Dermis blood vessel endothelial cell (primary cell): ENCODE results near the gene PPP1R14C. TPM values are rescaled to one million over a fixed set of nuclear protein-coding genes. Genes with fewer than 3 reads are reported as not detected.
"Not testable (repeated sequence)": the region's sequence is repeated elsewhere in the genome, so short reads cannot be mapped to it uniquely, and the experiment has no call there.

ENCODE experiments used
- DNase-seq: peaks from one replicate; pipeline ENCODE4 v3.0.0; 2010
- total RNA-seq: library from RNA; depleted of rRNA; stranded (reverse); fragments of >200 nt; gene quantifications from 2 replicates; pipeline ENCODE4 v1.2.3, GENCODE V29; 2014

PPP1R14C gene
- total RNA-seq, result not detected in 2 replicates

- no peak for DNase-seq
Measured at GRCh38 chr6:150142670-150143515, at the start of gene PPP1R14C. TSS of gene PPP1R14C (plus strand) at chr6:150143044. CDS start at chr6:150143193, 149 bp downstream.

- DNase-seq, result no peak
Measured at GRCh38 chr6:150093397-150093796, 49.4 kb upstream of the PPP1R14C start.

- DNase-seq, result no peak
Measured at GRCh38 chr6:150098155-150098554, 44.7 kb upstream of the PPP1R14C start.

- DNase-seq, result no peak
Measured at GRCh38 chr6:150099546-150099945, 43.3 kb upstream of the PPP1R14C start.

- no peak for DNase-seq
Measured at GRCh38 chr6:150099953-150100352, 42.9 kb upstream of the PPP1R14C start.

GRCh38 chr6:150100745-150101144 is 42.1 kb upstream of the PPP1R14C start:
- DNase-seq, result no peak

GRCh38 chr6:150102750-150103270 is 40.0 kb upstream of the PPP1R14C start:
- no peak for DNase-seq

GRCh38 chr6:150112233-150112632 is 30.6 kb upstream of the PPP1R14C start:
- DNase-seq, result no peak

GRCh38 chr6:150115769-150116168 is 27.1 kb upstream of the PPP1R14C start:
- DNase-seq, result no peak

- no peak for DNase-seq
Measured at GRCh38 chr6:150116200-150116800, 26.5 kb upstream of the PPP1R14C start.

GRCh38 chr6:150118203-150118602 is 24.6 kb upstream of the PPP1R14C start:
- no peak for DNase-seq

GRCh38 chr6:150118627-150119026 is 24.2 kb upstream of the PPP1R14C start:
- no peak for DNase-seq

GRCh38 chr6:150119173-150119572 is 23.7 kb upstream of the PPP1R14C start:
- no peak for DNase-seq

- no peak for DNase-seq
Measured at GRCh38 chr6:150123645-150124044, 19.2 kb upstream of the PPP1R14C start.

GRCh38 chr6:150124235-150124634 is 18.6 kb upstream of the PPP1R14C start:
- DNase-seq, result no peak

GRCh38 chr6:150126641-150127291 is 16.1 kb upstream of the PPP1R14C start:
- DNase-seq, result no peak

GRCh38 chr6:150128425-150128824 is 14.4 kb upstream of the PPP1R14C start:
- DNase-seq, result no peak

- no peak for DNase-seq
Measured at GRCh38 chr6:150129616-150130505, 13.0 kb upstream of the PPP1R14C start.

- DNase-seq, result no peak
Measured at GRCh38 chr6:150133686-150134085, 9.2 kb upstream of the PPP1R14C start.

GRCh38 chr6:150134280-150134920 is 8.4 kb upstream of the PPP1R14C start:
- no peak for DNase-seq

GRCh38 chr6:150137711-150138110 is 5.1 kb upstream of the PPP1R14C start:
- not testable (repeated sequence) for DNase-seq

GRCh38 chr6:150138638-150139037 is 4.2 kb upstream of the PPP1R14C start:
- DNase-seq, result no peak
